Aorta (tissue), 5 donors: ENCODE data around the gene TTYH2. TPM values are rescaled to one million over a fixed set of nuclear protein-coding genes. Genes with fewer than 3 reads are reported as not detected.
A peak's percentile ranks its signal among the peaks of the same experiment; 100 is the strongest.
"Not testable (repeated sequence)": the region's sequence is repeated elsewhere in the genome, so short reads cannot be mapped to it uniquely, and the experiment has no call there.

Experiments
- ATAC-seq: fragments of 200-7000 bp; cut with Tn5 transposase; one replicate; pipeline ENCODE4 v1.9.1; 2022; ENCODE audit warnings: moderate library complexity; ENCODE audit not compliant: low FRiP score
- DNase-seq, 2 donors: peaks; one replicate each; pipeline ENCODE4 v3.0.0-alpha.2; 2020
- H3K27ac ChIP-seq, 2 donors: one replicate each; pipeline ENCODE4 v1.5.1; 2013; ENCODE audit warnings: low read length in 2 of 2, mild to moderate bottlenecking in 2 of 2, moderate library complexity in 2 of 2, control low read depth in 1 of 2, inconsistent platforms in 1 of 2, low read depth in 1 of 2
- H3K27me3 ChIP-seq, 2 donors: one replicate each; pipeline ENCODE4 v1.6.1; 2013; ENCODE audit warnings: control low read depth in 1 of 2, low read length in 1 of 2, mild to moderate bottlenecking in 1 of 2, moderate library complexity in 1 of 2; ENCODE audit not compliant: insufficient read depth in 2 of 2, control insufficient read depth in 1 of 2
- H3K36me3 ChIP-seq, 2 donors: one replicate each; pipeline ENCODE4 v1.6.1; 2013; ENCODE audit warnings: control low read depth in 1 of 2, low read length in 1 of 2, mild to moderate bottlenecking in 1 of 2; ENCODE audit not compliant: insufficient read depth in 2 of 2, control insufficient read depth in 1 of 2
- H3K4me1 ChIP-seq, 2 donors: one replicate each; pipeline ENCODE4 v1.6.1; 2013; ENCODE audit warnings: low read length in 2 of 2, control low read depth in 1 of 2, mild to moderate bottlenecking in 1 of 2, moderate library complexity in 1 of 2; ENCODE audit not compliant: insufficient read depth in 2 of 2, control insufficient read depth in 1 of 2
- H3K4me3 ChIP-seq, 2 donors: one replicate each; pipeline ENCODE4 v1.5.1; 2013; ENCODE audit warnings: low read length in 2 of 2, control low read depth in 1 of 2, mild to moderate bottlenecking in 1 of 2
- H3K9me3 ChIP-seq: one replicate; pipeline ENCODE4 v1.6.1; 2013; ENCODE audit warnings: mild to moderate bottlenecking, low read length; ENCODE audit not compliant: control insufficient read depth
- WGBS, 2 donors: extraction: QIAGEN DNeasy Blood & Tissue Kit; methylation state at CpG; one replicate each; pipeline ENCODE4 v1.1.7; 2013; 5-methylcytosine and 5-hydroxymethylcytosine counted together
- intact Hi-C, 2 donors: fragments of 100-400 bp; cut with DNase I; formaldehyde crosslinking; loops; one replicate each; pipeline versions ENCODE4 v1.14.2 to v1.15.0; 2022
- polyA plus RNA-seq, 2 donors: library from polyadenylated mRNA; stranded (reverse); fragments of 200-250 nt; gene quantifications; one replicate each; pipeline ENCODE4 v1.2.3, GENCODE V29; 2013
- total RNA-seq, 2 donors: library from RNA; stranded (reverse); fragmentation: NEBNext Ultra II Directional; extraction: Animal tissue kit (Norgen Biotek cat#: 25700); gene quantifications; one replicate each; pipeline ENCODE4 v1.2.1, GENCODE V29; 2021
- donor health status: healthy with polysubstance abuse.
- donor health status: Bipolar disorder and iron deficiency.
- donor health status: DM: no; HTN: no; CAD: no.
- donor health status: DM: no; HTN: no; CAD: no.
- donor health status: DM: yes; HTN: yes; CAD: no.

The TTYH2 gene
- total and polyA plus RNA-seq, 4 donors, result 3.1 to 13.0 (median 4.4) TPM

GRCh38 chr17:74188687-74189086 lies 24.7 kb upstream of the TTYH2 start:
- H3K4me1 ChIP-seq, ATAC-seq, H3K27me3 ChIP-seq, H3K36me3 ChIP-seq, H3K27ac ChIP-seq, H3K9me3 ChIP-seq, H3K4me3 ChIP-seq, intact Hi-C loops: not testable (repeated sequence)
- 79 to 85% methylated on average over 4 of the region's 4 CpGs for WGBS, 2 donors
- DNase-seq, result peak in 1 of 2 donors; percentile 12

- WGBS, 2 donors, result 44 to 47% methylated on average over 2 of the region's 2 CpGs
- ATAC-seq (peak; percentile 70), DNase-seq (no peak)
- intact Hi-C loops, result no loop called here
- no peak overlapping the region for H3K4me3 ChIP-seq
- no peaks in the 10 kb centered on the region for H3K36me3 ChIP-seq
- no peaks in the 10 kb centered on the region for H3K27me3 ChIP-seq
- no peaks in the 10 kb centered on the region for H3K4me1 ChIP-seq
- H3K27ac ChIP-seq, result no peak overlapping the region
- no peaks in the 10 kb centered on the region for H3K9me3 ChIP-seq
Observed at GRCh38 chr17:74190154-74190553, 23.2 kb upstream of the TTYH2 start.

- intact Hi-C loops, result no loop called here
Observed at GRCh38 chr17:74190807-74191406, 22.5 kb upstream of the TTYH2 start.

DNA sequence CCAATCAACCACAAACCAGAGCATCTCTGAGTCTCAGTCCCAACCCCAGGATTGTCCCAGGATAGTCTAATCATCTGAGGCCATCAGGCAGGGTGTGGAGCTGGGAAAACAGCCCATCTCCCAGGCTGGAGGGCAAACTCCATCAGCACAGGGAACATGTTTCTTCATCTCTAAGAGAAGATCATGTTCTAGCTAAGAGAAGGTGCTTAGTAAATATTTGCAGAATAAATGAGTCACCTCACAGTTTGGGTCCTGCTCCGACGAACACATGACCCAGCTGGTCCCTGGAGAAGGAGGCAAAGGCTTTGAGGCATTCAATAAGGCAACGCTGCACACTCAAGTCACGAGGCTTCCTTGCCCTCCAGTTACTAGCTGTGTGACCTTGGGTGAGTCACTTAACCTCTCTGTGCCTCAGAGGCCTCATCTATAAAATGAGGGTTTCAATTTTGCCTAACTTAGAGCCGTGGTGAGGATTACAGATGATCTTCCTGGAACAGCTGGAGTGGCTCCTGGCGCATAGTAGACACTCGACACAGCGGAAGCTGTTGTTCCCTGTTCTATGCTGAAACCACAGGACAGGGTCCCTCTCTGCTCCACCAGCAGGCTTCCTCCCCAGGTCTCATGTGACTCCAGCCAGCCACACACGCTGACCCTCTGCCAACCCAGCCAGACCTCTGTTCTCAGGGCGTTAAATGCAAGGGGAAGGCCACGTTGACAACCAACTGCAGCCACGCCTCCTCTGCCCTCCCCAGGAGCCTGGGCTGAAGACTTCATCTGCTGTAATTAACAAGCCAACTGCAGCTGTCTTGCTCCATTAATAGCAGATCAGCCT lies 20.2 kb upstream of the TTYH2 start:
- peak; percentile 73 to 87 for DNase-seq
- H3K4me3 ChIP-seq, result no peak overlapping the region
- no peak for ATAC-seq
- H3K27me3 ChIP-seq, result no peaks in the 10 kb centered on the region
- H3K36me3 ChIP-seq, result no peaks in the 10 kb centered on the region
- whole genome bisulfite sequencing, 2 donors, result 54 to 55% methylated on average over 12 of the region's 12 CpGs
- no peaks in the 10 kb centered on the region for H3K9me3 ChIP-seq
- no peaks in the 10 kb centered on the region for H3K4me1 ChIP-seq
- H3K27ac ChIP-seq, result no peak overlapping the region
- intact Hi-C loops, result no loop called here

More at GRCh38 chr17:74190807-74191406, 22.5 kb upstream of the TTYH2 start:
- no peak overlapping the region for H3K27ac ChIP-seq
- H3K36me3 ChIP-seq, result no peaks in the 10 kb centered on the region
- ATAC-seq (no peak), DNase-seq (peak in 1 of 2 donors; percentile 75)
- H3K9me3 ChIP-seq, result no peaks in the 10 kb centered on the region
- H3K27me3 ChIP-seq, result no peaks in the 10 kb centered on the region
- H3K4me1 ChIP-seq, result no peaks in the 10 kb centered on the region
- H3K4me3 ChIP-seq, result no peak overlapping the region
- WGBS, 2 donors, result 43 to 46% methylated on average over 6 of the region's 6 CpGs

- 67 to 69% methylated on average over 9 of the region's 9 CpGs for WGBS, 2 donors
- no peak overlapping the region for H3K4me3 ChIP-seq
- no peak for ATAC-seq
- DNase-seq, result peak in 1 of 2 donors; percentile 33
- no peaks in the 10 kb centered on the region for H3K36me3 ChIP-seq
- no peaks in the 10 kb centered on the region for H3K27me3 ChIP-seq
- H3K27ac ChIP-seq, result no peak overlapping the region
- H3K4me1 ChIP-seq, result no peaks in the 10 kb centered on the region
- H3K9me3 ChIP-seq, result no peaks in the 10 kb centered on the region
- intact Hi-C loops, result no loop called here
Observed at GRCh38 chr17:74194682-74195081, 18.7 kb upstream of the TTYH2 start.

GRCh38 chr17:74196541-74197317 lies 16.6 kb upstream of the TTYH2 start:
- 26 to 36% methylated on average over 26 to 30 of the region's 30 CpGs for WGBS, 2 donors
- no peaks in the 10 kb centered on the region for H3K27me3 ChIP-seq
- intact Hi-C loops, result no loop called here
- H3K9me3 ChIP-seq, result no peaks in the 10 kb centered on the region
- DNase-seq (no peak), ATAC-seq (no peak)
- no peaks in the 10 kb centered on the region for H3K4me1 ChIP-seq
- no peak overlapping the region for H3K27ac ChIP-seq
- no peak overlapping the region for H3K4me3 ChIP-seq
- no peaks in the 10 kb centered on the region for H3K36me3 ChIP-seq

GRCh38 chr17:74197801-74198200 lies 15.6 kb upstream of the TTYH2 start:
- H3K4me3 ChIP-seq, result no peak overlapping the region
- no peaks in the 10 kb centered on the region for H3K4me1 ChIP-seq
- no peaks in the 10 kb centered on the region for H3K27me3 ChIP-seq
- 91 to 96% methylated on average over 2 of the region's 2 CpGs for WGBS, 2 donors
- H3K27ac ChIP-seq, result no peak overlapping the region
- intact Hi-C loops, result no loop called here
- no peak for DNase-seq
- no peak for ATAC-seq
- no peaks in the 10 kb centered on the region for H3K9me3 ChIP-seq
- no peaks in the 10 kb centered on the region for H3K36me3 ChIP-seq

GRCh38 chr17:74198694-74199093 lies 14.7 kb upstream of the TTYH2 start:
- intact Hi-C loops, result no loop called here
- WGBS, 2 donors, result 73 to 76% methylated on average over 6 of the region's 6 CpGs
- no peak for ATAC-seq
- no peak overlapping the region for H3K4me3 ChIP-seq
- no peaks in the 10 kb centered on the region for H3K4me1 ChIP-seq
- no peaks in the 10 kb centered on the region for H3K27me3 ChIP-seq
- no peak for DNase-seq
- H3K27ac ChIP-seq, result no peak overlapping the region
- H3K36me3 ChIP-seq, result no peaks in the 10 kb centered on the region
- no peaks in the 10 kb centered on the region for H3K9me3 ChIP-seq
